ENCODE results near the gene TAC4. TPM values are rescaled to one million over a fixed set of nuclear protein-coding genes. Genes with fewer than 3 reads are reported as not detected.

The TAC4 gene
- total and polyA plus RNA-seq, 2 donors (not counting 3 experiments of a cell fraction or from before 2014, with no cell fraction given), result 0.19 TPM; not detected in 1

DNA sequence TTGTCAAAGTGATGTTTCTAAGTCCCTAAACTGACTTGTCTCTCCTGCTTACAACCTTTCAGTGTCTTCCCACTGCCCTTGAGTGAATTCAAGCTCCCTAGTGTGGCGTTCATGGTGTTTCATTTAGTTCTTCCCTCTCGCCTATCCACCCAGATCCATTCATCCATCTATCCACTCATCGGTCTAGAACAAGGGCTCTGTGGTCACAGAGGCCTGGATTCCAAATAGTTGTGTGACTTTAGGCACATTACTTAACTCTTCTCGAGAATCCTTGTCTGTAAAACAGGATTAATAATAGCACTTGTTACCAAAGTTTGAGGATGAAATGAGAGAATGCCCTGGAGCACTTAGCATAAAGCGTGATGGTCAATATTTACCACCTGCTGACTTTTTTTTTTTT is 870 bp upstream of the TAC4 start:
- Histone ChIP-seq H3K79me2 (ENCODE audit: control insufficient read depth, insufficient read depth, low read length) (no peaks in the 10 kb centered on the region), H3K9ac (replicated peaks; ENCODE audit: extremely low read depth, insufficient read depth, low read length) (no peak overlapping the region), H4K20me1 (replicated peaks; ENCODE audit: control insufficient read depth, extremely low read depth, insufficient read depth, low read length) (no peaks in the 10 kb centered on the region), H3K27me3 (ENCODE audit: control insufficient read depth in 2 of 2, insufficient read depth in 2 of 2, low read length in 2 of 2) (no peaks in the 10 kb centered on the region), H3K27ac (ENCODE audit: insufficient read depth, low read depth, low read length) (no peak overlapping the region), H3K4me2 (ENCODE audit: insufficient read depth, low read length) (no peak overlapping the region), H2AFZ (ENCODE audit: low read depth, low read length) (no peak overlapping the region), H3K9me3 (replicated peaks; ENCODE audit: control insufficient read depth, insufficient read depth, low read length) (no peaks in the 10 kb centered on the region), H3K9me1 (replicated peaks; ENCODE audit: control insufficient read depth, extremely low read depth, insufficient read depth, low read length) (no peaks in the 10 kb centered on the region), H3K36me3 (ENCODE audit: control insufficient read depth in 2 of 2, extremely low read depth in 1 of 2, insufficient read depth in 2 of 2, low read length in 2 of 2) (peaks cover 0 to 8% of the 10 kb centered on the region in 2 experiments), H3K4me3 (replicated peaks in 1 of 3; ENCODE audit: insufficient read depth in 1 of 3, low read depth in 1 of 3, low read length in 3 of 3) (no peak overlapping the region), H3K4me1 (ENCODE audit: control insufficient read depth, extremely low read depth, insufficient read depth, low read length) (peaks cover 14% of the 10 kb centered on the region)
- TF ChIP-seq, protein P1, sequence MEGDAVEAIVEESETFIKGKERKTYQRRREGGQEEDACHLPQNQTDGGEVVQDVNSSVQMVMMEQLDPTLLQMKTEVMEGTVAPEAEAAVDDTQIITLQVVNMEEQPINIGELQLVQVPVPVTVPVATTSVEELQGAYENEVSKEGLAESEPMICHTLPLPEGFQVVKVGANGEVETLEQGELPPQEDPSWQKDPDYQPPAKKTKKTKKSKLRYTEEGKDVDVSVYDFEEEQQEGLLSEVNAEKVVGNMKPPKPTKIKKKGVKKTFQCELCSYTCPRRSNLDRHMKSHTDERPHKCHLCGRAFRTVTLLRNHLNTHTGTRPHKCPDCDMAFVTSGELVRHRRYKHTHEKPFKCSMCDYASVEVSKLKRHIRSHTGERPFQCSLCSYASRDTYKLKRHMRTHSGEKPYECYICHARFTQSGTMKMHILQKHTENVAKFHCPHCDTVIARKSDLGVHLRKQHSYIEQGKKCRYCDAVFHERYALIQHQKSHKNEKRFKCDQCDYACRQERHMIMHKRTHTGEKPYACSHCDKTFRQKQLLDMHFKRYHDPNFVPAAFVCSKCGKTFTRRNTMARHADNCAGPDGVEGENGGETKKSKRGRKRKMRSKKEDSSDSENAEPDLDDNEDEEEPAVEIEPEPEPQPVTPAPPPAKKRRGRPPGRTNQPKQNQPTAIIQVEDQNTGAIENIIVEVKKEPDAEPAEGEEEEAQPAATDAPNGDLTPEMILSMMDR (IDR thresholded peaks at IDR 0.05; ENCODE audit: extremely low read depth in 1 of 2, insufficient read depth in 1 of 2, low read depth in 1 of 2, low read length in 2 of 2), result no peak
- no peak for TF ChIP-seq GATA2 (IDR thresholded peaks at IDR 0.05; ENCODE audit: insufficient read depth, insufficient read length, low read depth, low read length)
- no peak for TF ChIP-seq EZH2 (IDR thresholded peaks at IDR 0.05; ENCODE audit: borderline replicate concordance, low read depth, low read length, severe bottlenecking)
- no peak for TF ChIP-seq POLR2A (IDR thresholded peaks at IDR 0.05; ENCODE audit: low read depth, low read length)
- no peak for TF ChIP-seq FOS (IDR thresholded peaks at IDR 0.05; ENCODE audit: borderline replicate concordance, insufficient read depth, low read length)
- TF ChIP-seq, protein P2, sequence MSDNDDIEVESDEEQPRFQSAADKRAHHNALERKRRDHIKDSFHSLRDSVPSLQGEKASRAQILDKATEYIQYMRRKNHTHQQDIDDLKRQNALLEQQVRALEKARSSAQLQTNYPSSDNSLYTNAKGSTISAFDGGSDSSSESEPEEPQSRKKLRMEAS (IDR thresholded peaks at IDR 0.05; ENCODE audit: insufficient read depth, insufficient read length), result no peak
- TF ChIP-seq POLR2AphosphoS5 (IDR thresholded peaks at IDR 0.05; ENCODE audit: insufficient read depth, low read depth, low read length), result no peak
- no peak for TF ChIP-seq JUN (IDR thresholded peaks at IDR 0.05; ENCODE audit: borderline replicate concordance, insufficient read depth, insufficient read length, low read depth)
- TF ChIP-seq MYC (IDR thresholded peaks at IDR 0.05; ENCODE audit: low read depth, low read length), result no peak
- CTCF ChIA-PET, result interaction anchor here (1.1 to 2.4 kb wide), 6 partner anchors 51 to 291 kb away, joined by 3 to 12 read pairs (median 5); partner anchors contain the start of gene SLC35B1
- FAIRE-seq (peak; percentile 33), DNase-seq (ENCODE audit: low read depth, low spot score) (no peak)
- intact Hi-C loops (cut with micrococcal nuclease) (no loop called here), dilution Hi-C loops (cut with MboI; ENCODE audit: extremely low pct_ligation_motif_present, low sequenced_read_pairs) (no loop called here)
- BruUV-seq (replicated peaks), result no TSS peak
- POLR2A ChIA-PET, result no interaction called here
